ENCODE measurements around the gene RABL2B. TPM values are rescaled to one million over a fixed set of nuclear protein-coding genes. Genes with fewer than 3 reads are reported as not detected.

RABL2B gene
- total RNA-seq, 1 experiment from 2014 or later, result 24.0 TPM

GRCh38 chr22:50721257-50721844 lies 62.1 kb downstream of the RABL2B start:
- CTCF ChIA-PET, result interaction anchor here (1.0 to 2.4 kb wide), 7 partner anchors 10 to 196 kb away, joined by 3 to 11 read pairs (median 4); partner anchors contain the start of gene SCO2
- Mint-ChIP-seq H3K9me3 (no peaks in the 10 kb centered on the region), H3K4me1 (peaks cover 4% of the 10 kb centered on the region), H3K4me3 (peak overlapping the region; percentile 35; the same call in 1 of the 2 replicates), H3K27ac (no peak overlapping the region), H3K27me3 (ENCODE audit: low read depth) (peaks cover 69% of the 10 kb centered on the region), H3K36me3 (no peaks in the 10 kb centered on the region)
- no peak for ATAC-seq
- no peak for DNase-seq (ENCODE audit: low spot score)
- TF ChIP-seq EMX1 (CRISPR knock-in tag; IDR thresholded peaks at IDR 0.05) (no peak), NR1H2 (CRISPR knock-in tag; IDR thresholded peaks at IDR 0.05) (no peak), TP53 (CRISPR knock-in tag; IDR thresholded peaks at IDR 0.05) (no peak), ZNF423 (CRISPR knock-in tag; IDR thresholded peaks at IDR 0.05) (no peak)
- POLR2A ChIA-PET, result no interaction called here

DNA sequence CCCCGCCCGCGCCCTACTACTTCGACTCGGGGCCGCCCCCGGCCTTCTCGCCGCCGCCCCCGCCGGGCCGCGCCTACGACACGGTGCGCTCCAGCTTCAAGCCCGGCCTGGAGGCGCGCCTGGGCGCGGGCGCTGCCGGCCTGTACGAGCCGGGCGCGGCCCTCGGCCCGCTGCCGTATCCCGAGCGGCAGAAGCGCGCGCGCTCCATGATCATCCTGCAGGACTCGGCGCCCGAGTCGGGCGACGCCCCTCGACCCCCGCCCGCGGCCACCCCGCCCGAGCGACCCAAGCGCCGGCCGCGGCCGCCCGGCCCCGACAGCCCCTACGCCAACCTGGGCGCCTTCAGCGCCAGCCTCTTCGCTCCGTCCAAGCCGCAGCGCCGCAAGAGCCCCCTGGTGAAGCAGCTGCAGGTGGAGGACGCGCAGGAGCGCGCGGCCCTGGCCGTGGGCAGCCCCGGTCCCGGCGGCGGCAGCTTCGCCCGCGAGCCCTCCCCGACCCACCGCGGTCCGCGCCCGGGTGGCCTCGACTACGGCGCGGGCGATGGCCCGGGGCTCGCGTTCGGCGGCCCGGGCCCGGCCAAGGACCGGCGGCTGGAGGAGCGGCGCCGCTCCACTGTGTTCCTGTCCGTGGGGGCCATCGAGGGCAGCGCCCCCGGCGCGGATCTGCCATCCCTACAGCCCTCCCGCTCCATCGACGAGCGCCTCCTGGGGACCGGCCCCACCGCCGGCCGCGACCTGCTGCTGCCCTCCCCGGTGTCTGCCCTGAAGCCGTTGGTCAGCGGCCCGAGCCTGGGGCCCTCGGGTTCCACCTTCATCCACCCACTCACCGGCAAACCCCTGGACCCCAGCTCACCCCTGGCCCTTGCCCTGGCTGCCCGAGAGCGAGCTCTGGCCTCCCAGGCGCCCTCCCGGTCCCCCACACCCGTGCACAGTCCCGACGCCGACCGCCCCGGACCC lies 62.9 kb downstream of the RABL2B start:
- Mint-ChIP-seq H3K4me3 (peak overlapping the region; percentile 35; the same call in 1 of the 2 replicates), H3K4me1 (peaks cover 4% of the 10 kb centered on the region), H3K27ac (no peak overlapping the region), H3K27me3 (ENCODE audit: low read depth) (peaks cover 69% of the 10 kb centered on the region), H3K9me3 (no peaks in the 10 kb centered on the region), H3K36me3 (no peaks in the 10 kb centered on the region)
- CTCF ChIA-PET, result interaction anchor here (0.8 to 2.4 kb wide), 18 partner anchors 10 to 195 kb away, joined by 3 to 11 read pairs (median 4); partner anchors contain the start of genes ARSA and SCO2
- no peak for TF ChIP-seq GABPB1 (CRISPR knock-in tag; IDR thresholded peaks at IDR 0.05)
- no peak for TF ChIP-seq RELA (CRISPR knock-in tag; IDR thresholded peaks at IDR 0.05; ENCODE audit: borderline replicate concordance)
- peak; percentile 48 for DNase-seq (ENCODE audit: low spot score)
- ATAC-seq, result peak; percentile 53
- POLR2A ChIA-PET, result interaction anchor here (0.5 to 0.9 kb wide), 2 partner anchors 11 to 397 kb away, joined by 3 read pairs; no protein-coding TSS in a partner anchor

DNA sequence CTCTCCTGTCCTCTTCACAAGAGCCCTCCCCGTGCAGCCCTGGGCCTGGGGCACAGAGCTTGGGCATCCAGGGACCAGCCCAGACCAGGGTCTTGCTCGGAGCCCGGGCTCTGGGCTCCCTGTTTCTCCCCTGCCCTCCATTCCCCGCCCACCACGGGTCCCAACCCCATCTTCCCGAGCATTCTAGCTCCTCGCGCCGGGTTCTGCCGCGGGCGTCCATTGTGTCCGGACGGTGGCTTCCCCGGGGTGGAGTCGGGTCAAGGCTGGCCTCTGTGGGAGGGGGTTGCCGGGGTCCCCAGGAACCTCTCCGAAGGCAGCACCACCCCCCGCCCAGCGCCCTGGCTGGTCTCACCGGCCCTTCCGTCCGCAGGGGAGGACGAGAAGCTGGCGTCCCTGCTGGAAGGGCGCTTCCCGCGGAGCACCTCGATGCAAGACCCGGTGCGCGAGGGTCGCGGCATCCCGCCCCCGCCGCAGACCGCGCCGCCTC lies 63.6 kb downstream of the RABL2B start:
- Mint-ChIP-seq H3K27me3 (ENCODE audit: low read depth) (peaks cover 66% of the 10 kb centered on the region), H3K4me3 (peak overlapping the region; percentile 41), H3K9me3 (no peaks in the 10 kb centered on the region), H3K36me3 (no peaks in the 10 kb centered on the region), H3K27ac (no peak overlapping the region), H3K4me1 (peaks cover 4% of the 10 kb centered on the region)
- ATAC-seq (peak; percentile 28), DNase-seq (ENCODE audit: low spot score) (peak; percentile 42)
- POLR2A ChIA-PET, result interaction anchor here (0.5 to 0.9 kb wide), 2 partner anchors 11 to 397 kb away, joined by 3 read pairs; no protein-coding TSS in a partner anchor
- TF ChIP-seq ZNF671 (CRISPR knock-in tag; IDR thresholded peaks at IDR 0.05) (no peak), NFE2L1 (CRISPR knock-in tag; IDR thresholded peaks at IDR 0.05) (no peak), ESRRA (CRISPR knock-in tag; IDR thresholded peaks at IDR 0.05; ENCODE audit: borderline replicate concordance) (no peak), TP53 (CRISPR knock-in tag; IDR thresholded peaks at IDR 0.05) (no peak)
- TF ChIP-seq, protein P1, sequence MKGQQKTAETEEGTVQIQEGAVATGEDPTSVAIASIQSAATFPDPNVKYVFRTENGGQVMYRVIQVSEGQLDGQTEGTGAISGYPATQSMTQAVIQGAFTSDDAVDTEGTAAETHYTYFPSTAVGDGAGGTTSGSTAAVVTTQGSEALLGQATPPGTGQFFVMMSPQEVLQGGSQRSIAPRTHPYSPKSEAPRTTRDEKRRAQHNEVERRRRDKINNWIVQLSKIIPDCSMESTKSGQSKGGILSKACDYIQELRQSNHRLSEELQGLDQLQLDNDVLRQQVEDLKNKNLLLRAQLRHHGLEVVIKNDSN (CRISPR knock-in tag; IDR thresholded peaks at IDR 0.05), result no peak
- CTCF ChIA-PET, result interaction anchor here (0.6 to 2.4 kb wide), 13 partner anchors 10 to 223 kb away, joined by 3 to 11 read pairs (median 4); partner anchors contain the start of gene ARSA

GRCh38 chr22:50718352-50718709 lies 65.1 kb downstream of the RABL2B start:
- DNase-seq (ENCODE audit: low spot score), result no peak
- H3K9me3 Mint-ChIP-seq, result no peaks in the 10 kb centered on the region
- peaks cover 60% of the 10 kb centered on the region for H3K27me3 Mint-ChIP-seq (ENCODE audit: low read depth)
- no peak overlapping the region for H3K4me3 Mint-ChIP-seq
- no peaks in the 10 kb centered on the region for H3K4me1 Mint-ChIP-seq
- POLR2A ChIA-PET, result no interaction called here
- no peak for ATAC-seq
- no peak overlapping the region for H3K27ac Mint-ChIP-seq
- H3K36me3 Mint-ChIP-seq, result no peaks in the 10 kb centered on the region
- CTCF ChIA-PET, result no interaction called here
- TF ChIP-seq NR3C1 (CRISPR knock-in tag; conservative IDR thresholded peaks at IDR 0.05; ENCODE audit: low read depth), result no peak
- TF ChIP-seq ZNF423 (CRISPR knock-in tag; IDR thresholded peaks at IDR 0.05), result no peak
- no peak for TF ChIP-seq FOXP4 (CRISPR knock-in tag; IDR thresholded peaks at IDR 0.05)
- no peak for TF ChIP-seq ZNF121 (CRISPR knock-in tag; IDR thresholded peaks at IDR 0.05)
- TF ChIP-seq ELF4 (CRISPR knock-in tag; IDR thresholded peaks at IDR 0.05; ENCODE audit: low read depth), result no peak
- no peak for TF ChIP-seq ZNF416 (CRISPR knock-in tag; IDR thresholded peaks at IDR 0.05)
- TF ChIP-seq, protein P2, sequence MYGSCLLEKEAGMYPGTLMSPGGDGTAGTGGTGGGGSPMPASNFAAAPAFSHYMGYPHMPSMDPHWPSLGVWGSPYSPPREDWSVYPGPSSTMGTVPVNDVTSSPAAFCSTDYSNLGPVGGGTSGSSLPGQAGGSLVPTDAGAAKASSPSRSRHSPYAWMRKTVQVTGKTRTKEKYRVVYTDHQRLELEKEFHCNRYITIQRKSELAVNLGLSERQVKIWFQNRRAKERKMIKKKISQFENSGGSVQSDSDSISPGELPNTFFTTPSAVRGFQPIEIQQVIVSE (CRISPR knock-in tag; IDR thresholded peaks at IDR 0.05; ENCODE audit: borderline replicate concordance), result no peak
- TF ChIP-seq EMX1 (CRISPR knock-in tag; IDR thresholded peaks at IDR 0.05), result no peak
- no peak for TF ChIP-seq MXD4 (CRISPR knock-in tag; IDR thresholded peaks at IDR 0.05; ENCODE audit: borderline replicate concordance)
- TF ChIP-seq TEAD1 (CRISPR knock-in tag; IDR thresholded peaks at IDR 0.05), result no peak
- TF ChIP-seq PRDM15 (CRISPR knock-in tag; IDR thresholded peaks at IDR 0.05), result no peak
- no peak for TF ChIP-seq RELA (CRISPR knock-in tag; IDR thresholded peaks at IDR 0.05; ENCODE audit: borderline replicate concordance)
- no peak for TF ChIP-seq ZNF138 (CRISPR knock-in tag; conservative IDR thresholded peaks at IDR 0.05)
